Right lobe of liver (tissue), 6 donors: ENCODE measurements around the gene KEAP1. TPM values are rescaled to one million over a fixed set of nuclear protein-coding genes. Genes with fewer than 3 reads are reported as not detected.
A peak's percentile ranks its signal among the peaks of the same experiment; 100 is the strongest.
"Not testable (repeated sequence)": the region's sequence is repeated elsewhere in the genome, so short reads cannot be mapped to it uniquely, and the experiment has no call there.

ENCODE experiments used
- ATAC-seq, 4 donors: fragments of 200-7000 bp; cut with Tn5 transposase; one replicate each; pipeline ENCODE4 v1.9.1; 2020; ENCODE audit warnings: mild to moderate bottlenecking in 4 of 4, moderate library complexity in 4 of 4
- DNase-seq, 3 donors: peaks; one replicate each; pipeline ENCODE4 v3.0.0-alpha.2; 2020
- H3K27ac ChIP-seq, 3 donors: fragments of 200-600 bp; one replicate each; pipeline ENCODE4 v1.8.0; 2022
- H3K27me3 ChIP-seq, 2 donors: fragments of 200-600 bp; one replicate each; pipeline ENCODE4 v1.8.0; 2022
- H3K36me3 ChIP-seq, 4 donors: fragments of 200-600 bp; sonication (generic) in 1 of 4; one replicate each; pipeline versions ENCODE4 v1.5.1 to v1.8.0; 2017 to 2022; ENCODE audit warnings: control low read depth in 1 of 4
- H3K4me1 ChIP-seq, 4 donors: fragments of 200-600 bp; sonication (generic) in 1 of 4; one replicate each; pipeline versions ENCODE4 v1.5.1 to v1.8.0; 2017 to 2022; ENCODE audit warnings: control low read depth in 1 of 4
- H3K4me3 ChIP-seq, 3 donors: fragments of 200-600 bp; one replicate each; pipeline ENCODE4 v1.8.0; 2022
- H3K9me3 ChIP-seq, 4 donors: fragments of 200-600 bp; sonication (generic) in 1 of 4; one replicate each; pipeline versions ENCODE4 v1.5.1 to v1.8.0; 2017 to 2022; ENCODE audit warnings: control low read depth in 1 of 4
- CTCF ChIP-seq, 4 donors: fragments of 200-600 bp in 3 of 4; fragments of 450-650 bp in 1 of 4; IDR thresholded peaks; one replicate each; pipeline versions ENCODE4 v1.5.1 to v1.8.0; 2016 to 2022; ENCODE audit warnings: antibody characterized with exemption in 4 of 4, mild to moderate bottlenecking in 2 of 4
- POLR2A ChIP-seq: fragments of 450-650 bp; IDR thresholded peaks from one replicate; pipeline ENCODE4 v1.6.1; 2017; ENCODE audit warnings: antibody characterized with exemption, mild to moderate bottlenecking
- WGBS: methylation state at CpG from one replicate; pipeline ENCODE4 v1.1.6; 2018; ENCODE audit warnings: low coverage, low lambda C conversion rate; ENCODE audit not compliant: insufficient coverage; ENCODE audit errors: missing lambda C conversion rate; 5-methylcytosine and 5-hydroxymethylcytosine counted together
- intact Hi-C, 2 donors: fragments of 100-400 bp; cut with DNase I; formaldehyde crosslinking; loops; one replicate each; pipeline versions ENCODE4 v1.11.2 to v1.14.1; 2022
- total RNA-seq, 6 experiments: library from RNA; depleted of rRNA in 2 of 6; stranded (reverse); fragments of >200 nt in 2 of 6; fragmentation: NEBNext Ultra II Directional in 3 of 6; extraction: Animal tissue kit (Norgen Biotek cat#: 25700) in 3 of 6; gene quantifications; one replicate each; pipeline versions ENCODE4 v1.1.0 to v1.2.4, GENCODE V29; 2016 to 2023
- donor health status: DM: no; HTN: yes; CAD: no.
- donor health status: DM: no; HTN: no; CAD: no.
- donor health status: DM: no; HTN: no; CAD: no.
- donor health status: DM: no; HTN: yes; CAD: no.
- donor health status: DM: no; HTN: yes; CAD: no.

The KEAP1 gene
- total RNA-seq, 6 experiments from 2014 or later, result 36.7 to 60.7 (median 41.2) TPM

- intact Hi-C loops, result no loop called here
- H3K27me3 ChIP-seq, result no peaks in the 10 kb centered on the region
- H3K4me3 ChIP-seq, result no peak overlapping the region
- TF ChIP-seq POLR2A (no peak), CTCF (IDR thresholded peaks at IDR 0.05) (no peak)
- ATAC-seq (peak in 1 of 4 donors; percentile 33), DNase-seq (no peak)
- H3K4me1 ChIP-seq, result no peaks in the 10 kb centered on the region
- H3K9me3 ChIP-seq, result no peaks in the 10 kb centered on the region
- no peak overlapping the region for H3K27ac ChIP-seq
- H3K36me3 ChIP-seq, result no peaks in the 10 kb centered on the region
- WGBS, result 100% methylated on average over 2 of the region's 20 CpGs
Observed at GRCh38 chr19:10467104-10467706, 36.0 kb downstream of the KEAP1 start.

GRCh38 chr19:10464456-10464855 is 38.7 kb downstream of the KEAP1 start:
- 97% methylated on average over 4 of the region's 5 CpGs for whole genome bisulfite sequencing
- Histone ChIP-seq H3K27ac (no peak overlapping the region), H3K4me3 (no peak overlapping the region), H3K36me3 (no peaks in the 10 kb centered on the region), H3K9me3 (no peaks in the 10 kb centered on the region), H3K27me3 (no peaks in the 10 kb centered on the region), H3K4me1 (no peaks in the 10 kb centered on the region)
- DNase-seq, result no peak
- ATAC-seq, result no peak
- TF ChIP-seq POLR2A (no peak), CTCF (IDR thresholded peaks at IDR 0.05) (no peak)
- intact Hi-C loops, result no loop called here

- Histone ChIP-seq H3K27ac (no peak overlapping the region), H3K9me3 (no peaks in the 10 kb centered on the region), H3K4me3 (no peak overlapping the region), H3K27me3 (no peaks in the 10 kb centered on the region), H3K4me1 (no peaks in the 10 kb centered on the region), H3K36me3 (no peaks in the 10 kb centered on the region)
- DNase-seq (no peak), ATAC-seq (no peak)
- intact Hi-C loops, result no loop called here
- WGBS, result 84% methylated on average over 4 of the region's 4 CpGs
- TF ChIP-seq CTCF (IDR thresholded peaks at IDR 0.05), result no peak
Observed at GRCh38 chr19:10462557-10462956, 40.6 kb downstream of the KEAP1 start.

GRCh38 chr19:10462042-10462441 is 41.1 kb downstream of the KEAP1 start:
- H3K4me1 ChIP-seq, H3K27ac ChIP-seq, H3K27me3 ChIP-seq, H3K36me3 ChIP-seq, H3K4me3 ChIP-seq, H3K9me3 ChIP-seq, ATAC-seq, DNase-seq, intact Hi-C loops: not testable (repeated sequence)
- 88% methylated on average over 12 of the region's 15 CpGs for WGBS

GRCh38 chr19:10461047-10461949 is 41.9 kb downstream of the KEAP1 start:
- Histone ChIP-seq H3K27me3 (no peaks in the 10 kb centered on the region), H3K27ac (no peak overlapping the region), H3K9me3 (no peaks in the 10 kb centered on the region), H3K4me1 (no peaks in the 10 kb centered on the region), H3K36me3 (no peaks in the 10 kb centered on the region), H3K4me3 (peak overlapping the region in 1 of 3 donors; percentile 43)
- ATAC-seq, result peak; percentile 96 to 99 (median 97)
- DNase-seq, result peak; percentile 94 to 96 (median 95)
- WGBS, result 9% methylated on average over 26 of the region's 45 CpGs
- TF ChIP-seq POLR2A, result no peak
- TF ChIP-seq CTCF (IDR thresholded peaks at IDR 0.05), result no peak
- intact Hi-C loops, result no loop called here
